ENCODE data around the gene EXOC4. TPM values are rescaled to one million over a fixed set of nuclear protein-coding genes. Genes with fewer than 3 reads are reported as not detected.

Gene EXOC4
- total RNA-seq, 4 donors from 2014 or later, result 52.4 to 82.2 (median 67.0) TPM

DNA sequence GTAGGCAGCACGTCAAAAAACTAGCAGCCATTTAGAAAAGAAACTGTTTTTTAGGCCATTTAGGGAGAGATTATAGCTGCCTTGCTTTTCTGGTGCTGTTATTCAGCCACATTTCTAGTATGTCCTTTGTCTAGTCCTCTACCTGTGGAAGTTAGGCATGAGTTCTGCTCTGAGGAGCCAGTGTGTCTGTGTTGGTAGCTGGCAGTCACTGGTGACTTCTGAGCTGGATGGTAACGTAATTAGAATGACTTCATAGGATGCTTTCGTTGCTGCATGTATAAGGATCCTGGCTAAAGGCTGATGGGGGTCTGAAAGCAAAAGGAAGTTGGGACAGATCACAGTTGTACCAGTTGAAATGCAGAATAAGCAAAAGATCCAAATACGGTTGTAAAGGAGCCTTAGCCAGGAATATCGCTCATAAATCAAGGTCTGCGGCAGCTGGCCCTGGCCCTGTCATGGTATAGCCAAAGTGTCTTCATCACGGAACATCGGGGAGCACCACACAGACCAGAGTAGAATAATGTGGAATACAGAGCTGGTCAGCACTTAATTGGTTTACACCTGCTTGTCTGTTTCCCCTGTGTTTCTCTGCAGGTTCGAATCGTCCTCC lies 226.7 kb downstream of the EXOC4 start:
- no peak overlapping the region for H3K4me3 ChIP-seq (ENCODE audit: low read depth, poor library complexity, severe bottlenecking)
- intact Hi-C loops (cut with DNase I; ENCODE audit: low total_unique reads), result no loop called here
- 93 to 96% methylated on average over 10 of the region's 10 CpGs for WGBS, 2 donors

DNA sequence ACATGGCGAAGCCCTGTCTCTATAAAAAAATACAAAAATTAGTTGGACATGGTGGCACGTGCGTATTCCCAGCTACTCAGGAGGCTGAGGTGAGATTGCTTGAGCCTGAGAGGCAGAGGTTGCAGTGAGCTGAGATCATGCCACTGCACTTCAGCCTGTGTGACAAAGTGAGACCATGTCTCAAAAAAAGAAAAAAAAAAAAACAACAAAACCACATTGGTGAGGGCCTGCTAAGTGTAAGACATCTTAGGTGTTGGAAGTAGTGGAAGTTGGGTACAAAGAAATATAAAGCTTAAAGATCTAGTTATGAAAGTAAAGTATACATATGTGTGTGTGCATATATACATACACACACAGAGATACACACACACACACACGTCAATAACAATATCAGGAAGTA lies 228.0 kb downstream of the EXOC4 start:
- intact Hi-C loops (cut with DNase I; ENCODE audit: low total_unique reads), result no loop called here
- TF ChIP-seq POLR2A (IDR thresholded peaks at IDR 0.05), result no peak
- TF ChIP-seq CTCF (IDR thresholded peaks at IDR 0.05), result no peak
- H3K4me3 ChIP-seq (ENCODE audit: low read depth, poor library complexity, severe bottlenecking), result no peak overlapping the region
- WGBS, 2 donors, result 90 to 93% methylated on average over 4 of the region's 4 CpGs
- DNase-seq (ENCODE audit: low spot score in 2 of 2), result no peak

More for the DNA sequence above, 226.7 kb downstream of the EXOC4 start:
- DNase-seq (ENCODE audit: low spot score in 2 of 2), result no peak
- no peak for TF ChIP-seq POLR2A (IDR thresholded peaks at IDR 0.05)
- no peak for TF ChIP-seq CTCF (IDR thresholded peaks at IDR 0.05)

DNA sequence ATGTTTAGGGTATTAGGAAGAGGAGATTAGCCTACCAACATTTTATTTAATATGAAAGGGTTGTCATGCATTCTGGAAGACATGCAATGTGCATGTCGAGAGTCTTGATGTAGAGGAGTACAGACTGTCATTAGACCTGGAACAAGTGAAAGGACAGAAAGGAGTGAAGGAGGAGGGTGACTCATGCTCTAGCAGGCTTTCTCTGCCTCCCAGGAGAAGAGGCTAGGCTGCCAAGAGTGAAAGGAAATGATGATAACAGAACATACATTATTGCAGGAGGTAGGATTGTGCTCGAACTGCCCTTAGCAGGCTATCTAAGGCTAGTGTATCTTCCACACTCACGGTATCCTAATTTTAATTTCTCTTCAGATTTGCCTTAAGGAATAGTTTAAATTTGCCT lies 228.8 kb downstream of the EXOC4 start:
- 75 to 78% methylated on average over 3 of the region's 3 CpGs for WGBS, 2 donors
- TF ChIP-seq POLR2A (IDR thresholded peaks at IDR 0.05) (no peak), CTCF (IDR thresholded peaks at IDR 0.05) (no peak)
- DNase-seq (ENCODE audit: low spot score in 2 of 2), result no peak

DNA sequence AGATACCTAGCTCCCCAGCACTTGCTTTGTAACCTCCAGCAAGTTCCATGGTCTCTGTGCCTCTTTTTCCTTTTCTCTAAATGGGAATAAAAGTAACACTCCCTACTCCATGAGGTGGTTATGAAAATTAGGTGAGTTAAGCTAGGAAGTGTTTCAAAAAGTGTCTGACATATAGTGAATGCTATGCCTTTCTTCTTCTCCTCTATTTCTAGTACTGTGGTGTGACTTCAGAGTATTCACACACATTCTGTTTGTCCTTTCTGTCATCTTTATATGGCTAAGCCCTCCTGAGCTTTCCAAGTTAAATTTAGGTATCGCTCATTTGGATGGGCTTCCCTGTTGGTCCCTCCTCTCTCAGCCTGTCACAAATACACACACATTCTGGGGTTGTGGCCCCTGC lies 229.7 kb downstream of the EXOC4 start:
- H3K4me3 ChIP-seq (ENCODE audit: low read depth, poor library complexity, severe bottlenecking), result no peak overlapping the region
- DNase-seq (ENCODE audit: low spot score in 2 of 2), result no peak
- WGBS, 2 donors, result 100% methylated on average over 1 of the region's 1 CpG
- TF ChIP-seq CTCF (IDR thresholded peaks at IDR 0.05), result no peak
- TF ChIP-seq POLR2A (IDR thresholded peaks at IDR 0.05), result no peak
- intact Hi-C loops (cut with DNase I; ENCODE audit: low total_unique reads), result no loop called here

More for the DNA sequence above, 228.8 kb downstream of the EXOC4 start:
- intact Hi-C loops (cut with DNase I; ENCODE audit: low total_unique reads), result no loop called here
- H3K4me3 ChIP-seq (ENCODE audit: low read depth, poor library complexity, severe bottlenecking), result no peak overlapping the region

- intact Hi-C loops (cut with DNase I; ENCODE audit: low total_unique reads), result no loop called here
- no peak for TF ChIP-seq POLR2A (IDR thresholded peaks at IDR 0.05)
- no peak for TF ChIP-seq CTCF (IDR thresholded peaks at IDR 0.05)
- 82 to 86% methylated on average over 2 of the region's 2 CpGs for WGBS, 2 donors
Observed at GRCh38 chr7:133484086-133484485, 231.2 kb downstream of the EXOC4 start.

GRCh38 chr7:133489906-133490305 lies 237.0 kb downstream of the EXOC4 start:
- 92 to 98% methylated on average over 3 of the region's 3 CpGs for WGBS, 2 donors
- DNase-seq (ENCODE audit: low spot score in 2 of 2), result no peak
- no peak for TF ChIP-seq POLR2A (IDR thresholded peaks at IDR 0.05)
- no peak for TF ChIP-seq CTCF (IDR thresholded peaks at IDR 0.05)
- intact Hi-C loops (cut with DNase I; ENCODE audit: low total_unique reads), result no loop called here
- H3K4me3 ChIP-seq (ENCODE audit: low read depth, poor library complexity, severe bottlenecking), result no peak overlapping the region

More at GRCh38 chr7:133484086-133484485, 231.2 kb downstream of the EXOC4 start:
- no peak overlapping the region for H3K4me3 ChIP-seq (ENCODE audit: low read depth, poor library complexity, severe bottlenecking)
- DNase-seq (ENCODE audit: low spot score in 2 of 2), result no peak

Data from lower leg skin (tissue), 4 donors.